Upper lobe of left lung (tissue), 4 donors: ENCODE measurements around the gene MIB2.

ENCODE experiments used
- CTCF ChIP-seq, 6 experiments: fragments of 450-650 bp in 4 of 6; fragments of 200-600 bp in 2 of 6; sonication (generic) in 2 of 6; IDR thresholded peaks; one replicate each; pipeline ENCODE4 v1.5.1; 2016 to 2019; ENCODE audit warnings: antibody characterized with exemption in 6 of 6
- POLR2A ChIP-seq, 4 donors: fragments of 450-650 bp; IDR thresholded peaks; one replicate each; pipeline ENCODE4 v1.5.1; 2016 to 2017; ENCODE audit warnings: antibody characterized with exemption in 4 of 4, mild to moderate bottlenecking in 2 of 4

GRCh38 chr1:1573843-1574720, 41.2 kb upstream of the MIB2 start:
- peak in 1 of 6 experiments; percentile 45 for TF ChIP-seq CTCF (IDR thresholded peaks at IDR 0.05)
- no peak for TF ChIP-seq POLR2A (IDR thresholded peaks at IDR 0.05)
